Measurements from ENCODE around the gene KCNG3. TPM values are rescaled to one million over a fixed set of nuclear protein-coding genes. Genes with fewer than 3 reads are reported as not detected.

Gene KCNG3
- total RNA-seq = 1 to 10 TPM in 1 of 4 donors, under 1 TPM in 3; 0.27 to 1.1 (median 0.74) TPM

GRCh38 chr2:42493468-42494354 is at the start of gene KCNG3:
KCNG3 (minus strand) TSS chr2:42493982; CDS start chr2:42493501, 481 bp downstream.
- Histone ChIP-seq H3K27ac (peak within 1 kb of the TSS in 3 of 4 donors; percentile 2 to 39 (median 14)), H3K27me3 (peaks cover 0 to 11% of the 10 kb centered on the region in 2 donors), H3K4me1 (peaks cover 0 to 14% (median 5%) of the 10 kb centered on the region in 4 donors), H3K9me3 (peaks cover 0 to 7% (median 0%) of the 10 kb centered on the region in 4 donors), H3K4me3 (peak within 1 kb of the TSS; percentile 45 to 74 (median 64)), H3K36me3 (no peaks in the 10 kb centered on the region)
- TF ChIP-seq POLR2A (IDR thresholded peaks at IDR 0.05) = no peak
- no peak for TF ChIP-seq CTCF (IDR thresholded peaks at IDR 0.05)
- peak; percentile 42 to 84 (median 78) for DNase-seq

GRCh38 chr2:42542871-42543270 is 49.1 kb upstream of the KCNG3 start:
- Histone ChIP-seq H3K36me3 (no peaks in the 10 kb centered on the region), H3K4me3 (no peak overlapping the region)
- TF ChIP-seq POLR2A (IDR thresholded peaks at IDR 0.05) (no peak), CTCF (IDR thresholded peaks at IDR 0.05) (no peak)

GRCh38 chr2:42537493-42537892 is 43.7 kb upstream of the KCNG3 start:
- no peak overlapping the region for H3K4me3 ChIP-seq
- no peak overlapping the region for H3K27ac ChIP-seq
- TF ChIP-seq POLR2A (IDR thresholded peaks at IDR 0.05) = no peak
- TF ChIP-seq CTCF (IDR thresholded peaks at IDR 0.05) = no peak
- no peak for DNase-seq
- H3K36me3 ChIP-seq = no peaks in the 10 kb centered on the region
- no peaks in the 10 kb centered on the region for H3K27me3 ChIP-seq
- H3K4me1 ChIP-seq = no peaks in the 10 kb centered on the region
- no peaks in the 10 kb centered on the region for H3K9me3 ChIP-seq

More at GRCh38 chr2:42542871-42543270, 49.1 kb upstream of the KCNG3 start:
- Histone ChIP-seq H3K27ac (no peak overlapping the region), H3K9me3 (no peaks in the 10 kb centered on the region), H3K27me3 (no peaks in the 10 kb centered on the region), H3K4me1 (no peaks in the 10 kb centered on the region)
- DNase-seq = no peak

- Histone ChIP-seq H3K27me3 (no peaks in the 10 kb centered on the region), H3K4me1 (no peaks in the 10 kb centered on the region), H3K27ac (no peak overlapping the region), H3K4me3 (no peak overlapping the region), H3K9me3 (no peaks in the 10 kb centered on the region), H3K36me3 (no peaks in the 10 kb centered on the region)
- no peak for DNase-seq
- TF ChIP-seq POLR2A (IDR thresholded peaks at IDR 0.05) (no peak), CTCF (IDR thresholded peaks at IDR 0.05) (no peak)
Observed at GRCh38 chr2:42532397-42532796, 38.6 kb upstream of the KCNG3 start.

GRCh38 chr2:42523341-42523740 is 29.6 kb upstream of the KCNG3 start:
- Histone ChIP-seq H3K9me3 (no peaks in the 10 kb centered on the region), H3K4me1 (no peaks in the 10 kb centered on the region), H3K4me3 (no peak overlapping the region), H3K27ac (no peak overlapping the region), H3K27me3 (no peaks in the 10 kb centered on the region), H3K36me3 (no peaks in the 10 kb centered on the region)
- no peak for TF ChIP-seq POLR2A (IDR thresholded peaks at IDR 0.05)
- no peak for DNase-seq

GRCh38 chr2:42522035-42522434 is 28.3 kb upstream of the KCNG3 start:
- no peak for DNase-seq
- H3K9me3 ChIP-seq = no peaks in the 10 kb centered on the region
- H3K4me3 ChIP-seq = no peak overlapping the region
- no peak for TF ChIP-seq CTCF (IDR thresholded peaks at IDR 0.05)
- no peak overlapping the region for H3K27ac ChIP-seq
- H3K4me1 ChIP-seq = no peaks in the 10 kb centered on the region
- no peaks in the 10 kb centered on the region for H3K36me3 ChIP-seq
- H3K27me3 ChIP-seq = no peaks in the 10 kb centered on the region

Data from Peyer's patch (tissue), 4 donors.